ENCODE measurements around the gene B3GNT5. TPM values are rescaled to one million over a fixed set of nuclear protein-coding genes. Genes with fewer than 3 reads are reported as not detected.

Gene B3GNT5
- total RNA-seq, 1 donor from 2014 or later = 1.3 TPM

GRCh38 chr3:183307749-183308148 lies 54.7 kb downstream of the B3GNT5 start:
- intact Hi-C loops (cut with DNase I) = no loop called here
- ATAC-seq (ENCODE audit: poor library complexity) = no peak
- no peak for DNase-seq

DNA sequence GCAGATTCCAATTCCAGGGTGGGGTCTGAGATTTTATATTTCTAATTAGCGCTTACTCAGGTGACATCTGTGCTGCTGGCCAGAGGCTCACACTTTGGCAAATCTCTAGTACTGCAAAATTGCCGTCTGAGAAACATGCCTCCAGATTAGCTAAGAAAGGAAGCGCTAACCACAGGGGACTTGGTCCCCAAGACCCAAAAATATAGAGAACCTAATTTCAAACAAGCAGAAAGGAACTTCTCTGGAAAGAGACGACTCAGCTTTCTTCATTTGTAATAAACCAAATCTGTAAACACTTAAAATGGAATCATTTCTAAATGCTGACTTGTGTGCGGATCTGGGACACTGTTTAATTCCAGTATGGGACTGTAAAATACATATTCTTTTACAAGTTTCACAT lies 55.7 kb downstream of the B3GNT5 start:
- intact Hi-C loops (cut with DNase I) = no loop called here
- DNase-seq (no peak), ATAC-seq (ENCODE audit: poor library complexity) (no peak)

- DNase-seq (peak; percentile 68), ATAC-seq (ENCODE audit: poor library complexity) (peak; percentile 92)
- intact Hi-C loops (cut with DNase I) = no loop called here
These were observed 56.2 kb downstream of the B3GNT5 start for GRCh38 chr3:183309276-183309675.

GRCh38 chr3:183310936-183311335 lies 57.9 kb downstream of the B3GNT5 start:
- DNase-seq (no peak), ATAC-seq (ENCODE audit: poor library complexity) (no peak)
- intact Hi-C loops (cut with DNase I) = no loop called here

GRCh38 chr3:183312433-183312832 lies 59.4 kb downstream of the B3GNT5 start:
- no peak for ATAC-seq (ENCODE audit: poor library complexity)
- DNase-seq = no peak
- intact Hi-C loops (cut with DNase I) = no loop called here

DNA sequence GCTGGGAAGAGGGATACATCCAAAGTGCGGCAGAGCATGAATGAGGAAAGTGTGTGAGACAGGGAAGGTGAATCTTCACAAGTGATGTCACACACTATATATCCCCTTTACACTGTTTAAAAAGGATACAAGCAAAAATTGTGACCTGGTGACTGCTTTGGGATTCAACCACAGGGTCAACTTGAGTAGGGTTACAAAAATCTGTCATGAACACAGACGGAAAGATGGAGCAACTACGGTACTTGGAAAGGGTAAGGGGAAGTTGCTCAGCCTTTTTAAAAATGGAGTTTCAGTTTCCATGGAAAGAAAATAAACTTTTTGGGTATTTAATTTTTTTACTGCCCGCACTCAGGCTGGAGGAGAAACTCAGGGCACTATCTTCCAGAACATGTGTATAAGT lies 60.3 kb downstream of the B3GNT5 start:
- no peak for ATAC-seq (ENCODE audit: poor library complexity)
- intact Hi-C loops (cut with DNase I) = no loop called here

DNA sequence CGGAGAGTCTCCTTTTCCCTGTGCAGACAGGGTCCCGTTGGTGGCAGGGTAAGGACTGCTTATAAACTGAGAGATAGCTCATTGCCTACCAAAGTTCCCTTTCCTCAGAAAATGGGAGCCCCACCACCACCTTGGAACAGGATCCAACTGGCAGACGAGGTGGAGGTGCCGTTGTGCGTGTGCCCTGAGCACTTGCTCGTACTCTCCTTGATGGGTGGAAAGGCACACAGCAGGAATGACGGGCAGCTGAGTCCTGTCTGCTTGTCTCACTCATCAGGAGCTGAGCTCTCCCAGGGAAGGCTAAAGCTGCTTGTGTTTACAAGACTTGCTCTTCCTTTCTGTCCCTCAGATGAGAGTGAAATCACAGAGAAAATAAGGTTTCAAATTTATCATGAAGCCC lies 60.7 kb downstream of the B3GNT5 start:
- DNase-seq (no peak), ATAC-seq (ENCODE audit: poor library complexity) (no peak)
- intact Hi-C loops (cut with DNase I) = no loop called here

More for the DNA sequence above, 60.3 kb downstream of the B3GNT5 start:
- no peak for DNase-seq

DNA sequence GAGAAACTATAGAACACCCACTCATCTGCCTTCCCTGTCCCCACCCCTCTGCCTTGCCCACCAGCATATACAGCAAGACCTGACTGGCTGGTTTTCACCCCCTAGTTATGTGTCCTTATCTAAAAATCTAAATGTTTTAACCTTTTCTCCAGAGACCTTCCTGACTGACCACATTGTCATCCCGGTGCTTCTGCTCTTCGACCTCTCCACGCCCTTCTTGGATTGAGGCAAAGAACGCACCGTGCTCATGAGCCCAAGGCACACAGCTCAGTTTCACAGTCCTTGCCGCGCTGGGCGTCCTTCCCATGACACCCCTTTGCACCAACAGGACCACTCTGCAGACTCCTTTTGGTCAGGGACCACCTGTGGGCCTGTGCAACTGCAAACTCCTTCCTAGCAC lies 62.7 kb downstream of the B3GNT5 start:
- no peak for ATAC-seq (ENCODE audit: poor library complexity)
- intact Hi-C loops (cut with DNase I) = no loop called here

DNA sequence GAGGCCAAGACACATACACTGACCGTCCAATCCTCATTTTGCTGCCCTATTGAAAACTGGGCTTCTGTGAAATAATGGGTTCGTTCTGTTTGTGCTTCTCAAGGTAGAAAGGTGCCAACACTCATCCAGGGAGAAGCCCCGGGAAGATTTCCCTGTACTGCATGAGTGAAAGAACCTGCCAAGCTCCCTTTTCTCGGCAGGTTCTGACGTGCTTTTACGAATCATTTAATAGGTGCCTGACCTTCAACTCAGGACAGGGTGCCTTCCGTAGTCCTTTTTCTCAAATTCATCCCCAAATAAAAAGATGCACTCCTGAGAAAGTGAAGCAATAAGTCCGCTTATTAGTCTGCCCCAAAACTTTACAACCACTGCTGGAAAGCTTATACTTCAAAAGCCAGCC lies 64.2 kb downstream of the B3GNT5 start:
- intact Hi-C loops (cut with DNase I) = no loop called here
- no peak for ATAC-seq (ENCODE audit: poor library complexity)
- DNase-seq = no peak

More for the DNA sequence above, 62.7 kb downstream of the B3GNT5 start:
- DNase-seq = no peak

GRCh38 chr3:183317886-183318865 lies 65.1 kb downstream of the B3GNT5 start:
- intact Hi-C loops (cut with DNase I) = no loop called here
- no peak for DNase-seq
- no peak for ATAC-seq (ENCODE audit: poor library complexity)

- ATAC-seq (ENCODE audit: poor library complexity) (no peak), DNase-seq (no peak)
- intact Hi-C loops (cut with DNase I) = no loop called here
These were observed 65.8 kb downstream of the B3GNT5 start for GRCh38 chr3:183318877-183319276.

- DNase-seq (no peak), ATAC-seq (ENCODE audit: poor library complexity) (no peak)
- intact Hi-C loops (cut with DNase I) = no loop called here
These were observed 66.3 kb downstream of the B3GNT5 start for GRCh38 chr3:183319371-183319770.

Other genes starting within 250 kb of the B3GNT5 start
- gene MCCC1, start 153.8 kb upstream of the B3GNT5 start, total RNA-seq = 57.8 TPM
- not detected for gene LAMP3, start 90.5 kb upstream of the B3GNT5 start, total RNA-seq
- gene MCF2L2, start 175.4 kb downstream of the B3GNT5 start, total RNA-seq = 0.51 TPM

Data from Right ventricle myocardium superior (tissue), 1 donor.